ENCODE results near the gene CPNE2. TPM values are rescaled to one million over a fixed set of nuclear protein-coding genes. Genes with fewer than 3 reads are reported as not detected.

The CPNE2 gene
- total RNA-seq, 1 experiment from 2014 or later = 14.5 TPM

DNA sequence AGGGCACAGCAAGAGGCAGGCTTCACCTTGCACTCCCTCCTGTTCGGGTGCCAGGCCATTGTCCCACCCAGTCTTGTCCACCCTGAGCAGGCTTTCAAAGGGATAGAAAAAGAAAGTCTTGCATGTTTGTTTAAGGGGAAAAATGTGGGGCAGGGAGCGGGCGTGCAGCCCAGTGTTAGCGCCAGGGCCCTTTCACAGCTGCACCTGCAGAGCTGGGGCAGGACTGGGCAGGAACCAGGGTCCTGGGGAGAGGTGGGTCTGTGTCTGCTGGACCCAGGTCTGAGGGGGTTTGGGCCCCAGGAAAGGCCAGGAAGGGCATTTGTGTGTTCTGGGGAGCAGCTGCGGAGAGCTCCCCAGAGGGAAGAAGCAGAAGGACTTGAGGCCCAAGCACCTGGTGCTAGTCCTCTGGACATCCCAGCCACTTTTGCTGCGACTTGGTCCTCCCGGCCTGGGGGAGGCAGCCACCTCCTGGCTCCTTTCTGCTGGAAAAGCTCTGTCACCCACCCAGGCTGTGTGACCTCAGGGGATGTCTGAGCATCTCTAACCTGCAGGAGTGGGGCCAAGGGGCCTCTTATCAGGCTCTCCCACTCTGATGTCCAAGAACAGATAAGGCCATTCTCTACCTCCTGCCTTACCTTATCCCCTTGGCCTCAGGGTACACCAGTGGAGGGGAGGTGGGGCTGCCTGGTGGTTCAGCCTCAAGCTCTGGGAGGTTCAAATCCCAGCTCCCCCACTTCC lies 48.7 kb downstream of the CPNE2 start:
- Histone ChIP-seq H3K9me2 (replicated peaks; ENCODE audit: low read length) (no peaks in the 10 kb centered on the region), H3K27me3 (ENCODE audit: low read length) (no peaks in the 10 kb centered on the region), H3K9ac (ENCODE audit: low read length) (no peak overlapping the region), H3K4me3 (ENCODE audit: low read length) (no peak overlapping the region), H4K20me1 (ENCODE audit: low read length) (no peaks in the 10 kb centered on the region), H3K79me2 (ENCODE audit: low read length) (no peaks in the 10 kb centered on the region), H3F3A (ENCODE audit: low read length, unreplicated experiment) (no peaks in the 10 kb centered on the region), H3K9me3 (ENCODE audit: low read length) (no peaks in the 10 kb centered on the region), H3K4me1 (ENCODE audit: insufficient read depth, low read length) (no peaks in the 10 kb centered on the region), H3K36me3 (ENCODE audit: low read depth, low read length) (no peaks in the 10 kb centered on the region), H2AFZ (ENCODE audit: low read length) (no peak overlapping the region), H3K4me2 (ENCODE audit: low read length) (no peak overlapping the region), H3K27ac (ENCODE audit: low read length) (no peak overlapping the region)
- POLR2A ChIA-PET (ENCODE audit: unreplicated experiment) = no interaction called here
- DNase-seq (no peak), ATAC-seq (no peak)
- BruUV-seq (replicated peaks) = no TSS peak
- TF ChIP-seq EZH2 (IDR thresholded peaks at IDR 0.05; ENCODE audit: low read length, unreplicated experiment) (no peak), CTCF (conservative IDR thresholded peaks at IDR 0.05; ENCODE audit: low read depth, low read length) (no peak), EZH2phosphoT487 (IDR thresholded peaks at IDR 0.05; ENCODE audit: borderline replicate concordance, low read length) (no peak)
- intact Hi-C loops (cut with micrococcal nuclease) = no loop called here
- CTCF ChIA-PET = no interaction called here

DNA sequence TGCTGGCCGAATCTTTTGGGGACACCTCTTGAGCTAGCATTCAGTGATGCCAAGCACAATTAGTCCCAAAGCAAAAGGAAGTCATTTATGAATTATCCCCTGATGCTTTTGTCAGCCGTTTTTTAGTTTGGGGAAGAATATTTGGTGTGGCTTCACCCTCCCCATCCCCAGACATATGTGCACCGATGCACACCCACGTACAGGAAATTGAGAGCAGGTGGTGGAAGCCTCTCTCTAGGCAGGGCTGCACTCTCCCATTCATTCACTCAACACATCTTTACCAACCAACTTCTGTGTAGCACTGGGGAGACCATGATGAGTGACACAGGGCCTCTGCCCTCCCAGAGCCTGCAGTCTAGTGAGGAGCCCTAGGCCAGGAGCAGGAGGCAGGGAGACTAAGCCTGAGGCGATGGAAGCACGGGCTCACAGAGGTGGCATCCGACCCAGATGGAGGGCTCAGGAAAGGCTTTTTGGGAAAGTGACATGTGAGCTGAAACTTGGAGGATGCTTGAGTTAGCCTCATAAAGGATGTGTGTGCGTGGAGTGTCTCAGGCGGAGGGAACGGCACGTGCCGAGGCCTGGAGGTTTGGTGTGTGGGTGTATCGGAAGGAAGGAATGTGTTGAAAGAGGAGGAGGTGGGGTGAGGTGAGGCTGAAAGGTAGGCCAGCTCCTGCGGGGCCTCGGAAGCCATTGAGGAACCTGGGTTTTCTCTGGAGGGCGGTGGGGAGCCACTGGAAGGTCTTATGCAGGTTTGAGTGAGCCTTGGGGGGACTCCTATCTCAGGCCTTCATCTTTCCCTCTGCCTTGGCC lies 49.6 kb downstream of the CPNE2 start:
- no peak overlapping the region for H3K27ac ChIP-seq (ENCODE audit: low read length)
- no peaks in the 10 kb centered on the region for H3K9me2 ChIP-seq (replicated peaks; ENCODE audit: low read length)
- ChIA-PET CTCF (no interaction called here), POLR2A (ENCODE audit: unreplicated experiment) (no interaction called here)
- no peak overlapping the region for H3K9ac ChIP-seq (ENCODE audit: low read length)
- TF ChIP-seq CTCF (conservative IDR thresholded peaks at IDR 0.05; ENCODE audit: low read depth, low read length) = no peak
- no peak for TF ChIP-seq EZH2 (IDR thresholded peaks at IDR 0.05; ENCODE audit: low read length, unreplicated experiment)
- no peak for TF ChIP-seq EZH2phosphoT487 (IDR thresholded peaks at IDR 0.05; ENCODE audit: borderline replicate concordance, low read length)
- intact Hi-C loops (cut with micrococcal nuclease) = no loop called here
- BruUV-seq (replicated peaks) = no TSS peak
- no peaks in the 10 kb centered on the region for H3K9me3 ChIP-seq (ENCODE audit: low read length)
- no peaks in the 10 kb centered on the region for H3K36me3 ChIP-seq (ENCODE audit: low read depth, low read length)
- H3K4me3 ChIP-seq (ENCODE audit: low read length) = no peak overlapping the region
- DNase-seq (no peak), ATAC-seq (no peak)
- no peaks in the 10 kb centered on the region for H3K27me3 ChIP-seq (ENCODE audit: low read length)
- no peak overlapping the region for H3K4me2 ChIP-seq (ENCODE audit: low read length)
- no peaks in the 10 kb centered on the region for H4K20me1 ChIP-seq (ENCODE audit: low read length)
- H3F3A ChIP-seq (ENCODE audit: low read length, unreplicated experiment) = no peaks in the 10 kb centered on the region
- no peaks in the 10 kb centered on the region for H3K79me2 ChIP-seq (ENCODE audit: low read length)
- H2AFZ ChIP-seq (ENCODE audit: low read length) = no peak overlapping the region
- H3K4me1 ChIP-seq (ENCODE audit: insufficient read depth, low read length) = no peaks in the 10 kb centered on the region
